Stimulated activated CD4-positive, alpha-beta T cell treated with anti-CD3 and anti-CD28 coated beads, TNF-alpha, amount 100 ng/mL, for 4 hours (primary cell): ENCODE measurements around the gene CLN5.
"Not testable (repeated sequence)": the region's sequence is repeated elsewhere in the genome, so short reads cannot be mapped to it uniquely, and the experiment has no call there.

Experiments
- DNase-seq, 3 experiments: peaks; one replicate each; pipeline ENCODE4 v3.0.0-alpha.2; 2020; ENCODE audit warnings: low read depth in 3 of 3

The CLN5 gene

GRCh38 chr13:76991796-76992547, at the start of gene CLN5:
CLN5 (plus strand) TSS chr13:76992081; CDS start chr13:76992099, 18 bp downstream.
- peak; percentile 80 to 91 (median 89) for DNase-seq

DNA sequence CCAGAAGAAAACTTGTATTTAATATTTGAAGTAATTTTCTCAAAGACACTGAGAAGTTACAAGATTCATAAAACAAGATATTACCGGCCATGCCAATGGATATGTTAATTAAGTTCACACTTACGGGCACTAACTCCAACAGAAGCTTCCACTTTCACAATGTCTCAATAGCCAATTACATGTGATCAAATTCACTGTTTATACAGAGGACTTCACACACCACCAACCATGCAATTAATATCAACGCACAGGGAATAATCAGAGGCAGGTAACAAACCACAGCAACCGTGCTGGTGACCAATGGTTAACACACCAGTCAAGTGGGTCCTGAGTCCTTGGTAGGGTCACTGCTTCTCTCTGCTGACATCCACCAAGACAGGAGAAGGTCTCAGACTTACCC, 49.5 kb upstream of the CLN5 start:
- no peak for DNase-seq

GRCh38 chr13:76943646-76944045, 48.2 kb upstream of the CLN5 start:
- DNase-seq = no peak

- no peak for DNase-seq
These were observed 47.4 kb upstream of the CLN5 start for GRCh38 chr13:76944456-76944855.

DNA sequence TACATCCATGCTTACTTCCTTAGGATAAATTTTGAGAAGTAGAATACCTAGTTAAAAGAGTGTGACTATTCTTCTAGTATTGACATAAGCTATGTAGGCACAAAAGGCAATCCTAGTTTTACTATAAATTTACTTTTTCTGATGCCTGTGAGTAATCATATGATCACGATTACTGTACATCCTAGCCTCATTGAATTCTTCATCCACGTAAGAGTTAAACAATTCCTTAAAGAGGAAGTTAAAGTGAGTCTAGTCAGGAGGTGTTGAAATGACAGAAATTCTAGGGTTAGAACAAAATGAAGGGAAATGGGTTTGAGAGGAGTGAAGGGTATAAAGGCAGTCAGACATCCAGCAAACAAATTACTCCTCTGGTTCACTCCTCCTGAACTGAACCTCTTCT, 43.7 kb upstream of the CLN5 start, which contains the start of gene ACOD1:
ACOD1 (plus strand) TSS at position 363 of the 400 bp plus-strand sequence. CDS start 48 bp downstream, outside the sequence.
- DNase-seq = no peak

DNA sequence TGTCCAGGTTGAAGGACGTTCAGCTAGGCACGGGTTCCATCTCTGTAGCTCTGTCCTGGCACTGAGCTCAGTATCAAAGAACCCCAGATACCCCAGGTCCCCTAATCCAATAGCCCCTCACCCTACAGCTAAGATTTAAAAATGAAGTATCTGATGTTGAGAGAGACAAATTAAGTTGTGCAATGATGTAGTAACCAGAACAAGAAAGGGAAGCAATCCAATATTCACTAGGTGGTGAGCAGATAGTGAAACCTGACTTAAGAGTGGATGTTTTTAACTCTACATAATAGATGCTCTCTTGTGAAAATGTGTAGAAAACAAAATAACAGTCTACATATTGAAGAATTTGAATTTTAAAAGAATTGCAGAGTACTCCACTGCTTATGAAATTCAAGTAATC, 41.8 kb upstream of the CLN5 start:
- no peak for DNase-seq

DNA sequence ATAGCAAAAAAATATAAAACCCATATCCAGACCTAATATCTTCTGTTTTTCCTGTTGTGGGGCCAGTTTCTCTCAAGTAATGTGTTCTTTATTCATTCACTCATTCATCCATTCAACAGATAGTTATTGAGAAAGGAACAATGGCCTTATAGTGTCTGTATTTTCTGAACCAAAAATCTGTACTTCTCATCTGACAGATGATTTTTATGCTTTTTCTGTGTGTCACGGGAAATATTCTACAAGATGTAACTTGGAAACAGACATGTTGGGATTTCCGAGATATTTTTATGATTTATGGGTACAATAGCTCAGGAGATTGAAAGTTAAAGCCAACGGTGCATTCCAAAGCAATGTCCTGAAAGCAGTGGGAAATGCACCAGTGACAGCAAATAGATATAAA, 37.9 kb upstream of the CLN5 start:
- no peak for DNase-seq

- DNase-seq = no peak
These were observed 37.3 kb upstream of the CLN5 start for GRCh38 chr13:76954538-76954937.

GRCh38 chr13:76955193-76955592, 36.7 kb upstream of the CLN5 start:
- no peak for DNase-seq

DNA sequence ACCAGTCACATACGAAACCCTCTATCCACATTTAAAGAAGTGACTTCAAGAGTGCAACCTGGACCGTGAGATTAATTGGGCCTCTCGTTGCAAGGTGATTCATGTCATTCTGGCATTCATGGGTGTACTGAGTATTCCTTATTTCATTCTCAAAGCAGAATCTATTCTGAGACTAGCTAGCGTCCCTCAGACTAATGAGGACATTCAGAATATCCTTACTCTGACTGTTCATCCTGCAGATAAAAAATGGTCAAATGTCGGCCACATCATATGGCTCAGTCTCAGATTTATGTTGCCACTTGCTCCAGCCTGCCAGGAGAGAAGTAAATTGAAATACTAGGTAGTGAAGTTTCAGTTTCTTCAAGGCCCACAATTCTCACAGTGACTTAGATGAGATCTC, 36.2 kb upstream of the CLN5 start:
- no peak for DNase-seq

GRCh38 chr13:76958841-76959432, 32.9 kb upstream of the CLN5 start:
- DNase-seq = no peak

DNA sequence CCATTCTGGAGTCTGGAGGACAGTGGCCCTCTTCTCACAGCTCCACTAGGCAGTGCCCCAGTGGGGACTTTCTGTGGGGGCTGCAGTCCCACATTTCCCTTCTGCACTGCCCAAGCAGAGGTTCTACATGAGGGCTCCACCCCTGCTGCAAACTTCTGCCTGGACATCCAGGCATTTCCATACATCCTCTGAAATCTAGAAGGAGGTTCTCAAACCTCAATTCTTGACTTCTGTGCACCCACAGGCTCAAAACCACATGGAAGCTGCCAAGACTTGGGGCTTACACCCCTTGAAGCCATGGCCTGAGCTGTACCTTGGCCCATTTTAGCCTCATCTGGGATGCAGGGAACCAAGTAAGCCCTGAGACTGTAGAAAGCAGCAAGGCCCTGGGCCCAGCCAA, 32.1 kb upstream of the CLN5 start:
- not testable (repeated sequence) for DNase-seq

- DNase-seq = no peak
These were observed 26.0 kb upstream of the CLN5 start for GRCh38 chr13:76965759-76966421.

GRCh38 chr13:76967031-76967430, 24.9 kb upstream of the CLN5 start:
- no peak for DNase-seq

DNA sequence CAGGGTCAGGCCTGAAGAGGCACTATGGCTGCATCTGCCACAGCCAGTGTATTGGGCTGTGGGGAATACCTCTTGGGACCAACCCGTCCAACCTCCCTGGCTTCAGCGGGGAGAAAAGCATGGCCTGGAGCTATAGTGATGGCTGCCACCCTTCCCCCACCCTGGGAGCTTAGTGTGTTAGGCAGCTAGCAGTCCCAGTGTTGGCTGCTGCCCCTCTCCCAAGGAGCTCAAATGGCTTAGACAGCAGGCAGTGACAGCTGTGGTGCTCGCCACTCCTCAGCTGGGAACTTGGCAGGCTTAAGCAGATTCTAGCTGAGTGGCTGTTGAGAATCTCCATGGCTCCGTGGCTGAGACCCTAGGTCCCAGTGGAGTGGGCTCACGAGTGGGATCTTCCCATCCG, 23.8 kb upstream of the CLN5 start:
- DNase-seq = no peak

- DNase-seq = no peak
These were observed 22.2 kb upstream of the CLN5 start for GRCh38 chr13:76969488-76970365.

DNA sequence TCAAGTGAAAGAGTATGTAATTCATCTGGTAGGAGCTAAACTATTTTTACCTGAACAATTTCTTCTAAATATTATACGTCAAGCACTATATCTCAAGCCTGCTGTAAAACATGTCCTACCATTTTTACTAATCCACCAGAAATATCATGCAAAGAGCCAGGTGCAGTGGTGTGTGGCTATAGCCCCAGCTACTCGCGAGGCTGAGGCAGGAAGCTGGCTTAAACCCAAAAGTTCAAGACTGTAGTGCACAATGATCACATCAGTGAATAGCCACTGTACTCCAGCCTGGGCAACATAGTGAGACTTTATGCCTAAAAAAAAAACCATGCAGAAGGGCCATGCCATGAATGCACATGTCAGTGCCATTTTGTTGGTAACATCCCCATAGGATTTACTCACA, 20.7 kb upstream of the CLN5 start:
- DNase-seq = no peak

GRCh38 chr13:76971851-76972829, 19.7 kb upstream of the CLN5 start:
- no peak for DNase-seq

DNA sequence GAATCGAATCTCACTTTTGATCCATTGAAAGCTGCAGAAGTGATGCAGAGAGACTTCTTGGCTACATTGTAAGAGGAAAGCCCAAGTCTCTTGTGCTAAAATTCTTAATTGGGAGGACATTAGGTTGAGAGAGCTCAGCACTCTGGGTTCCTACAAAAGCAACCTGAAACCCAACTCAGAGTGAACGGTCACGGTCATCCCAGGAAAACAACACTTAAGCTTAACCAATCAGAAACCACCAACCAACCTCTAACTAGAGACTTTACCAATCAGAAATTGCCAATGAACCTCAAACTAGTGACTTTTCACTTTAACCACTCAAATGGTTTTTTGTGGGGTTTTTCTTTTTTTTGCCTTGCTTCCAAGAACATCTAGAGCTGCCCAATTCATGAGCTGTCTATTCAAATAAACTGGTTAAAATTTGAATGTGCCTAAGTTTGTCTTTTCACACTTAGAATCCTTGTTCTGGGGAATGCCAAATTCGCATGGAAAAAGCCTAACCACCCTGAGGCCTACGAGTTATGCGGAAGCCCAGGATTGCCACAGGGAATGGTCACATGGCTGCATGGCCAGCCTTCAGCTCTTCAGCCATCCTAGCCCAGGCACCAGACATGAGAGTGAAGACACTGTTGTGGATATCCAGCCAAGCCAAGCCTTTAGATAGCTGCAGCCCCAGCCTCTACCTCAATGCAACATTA, 17.8 kb upstream of the CLN5 start:
- no peak for DNase-seq

GRCh38 chr13:76974618-76974975, 17.3 kb upstream of the CLN5 start:
- DNase-seq = no peak
